Mucosa of descending colon (tissue), 3 donors: ENCODE data around the gene IL2RA. TPM values are rescaled to one million over a fixed set of nuclear protein-coding genes. Genes with fewer than 3 reads are reported as not detected.

Experiments used
- ATAC-seq: fragments of 200-7000 bp; cut with Tn5 transposase; one replicate; pipeline ENCODE4 v1.9.1; 2020; ENCODE audit warnings: mild to moderate bottlenecking, moderate library complexity
- DNase-seq, 3 donors: peaks; one replicate each; pipeline ENCODE4 v3.0.0-alpha.2; 2020
- H3K36me3 ChIP-seq: fragments of 200-600 bp; one replicate; pipeline ENCODE4 v1.8.0; 2021; ENCODE audit warnings: low read depth, mild to moderate bottlenecking
- H3K4me1 ChIP-seq: fragments of 200-600 bp; one replicate; pipeline ENCODE4 v1.8.0; 2021; ENCODE audit warnings: low read depth, mild to moderate bottlenecking
- H3K4me3 ChIP-seq: fragments of 200-600 bp; one replicate; pipeline ENCODE4 v1.8.0; 2021; ENCODE audit warnings: mild to moderate bottlenecking
- H3K9me3 ChIP-seq: fragments of 200-600 bp; one replicate; pipeline ENCODE4 v1.8.0; 2021; ENCODE audit warnings: mild to moderate bottlenecking
- intact Hi-C, 2 donors: fragments of 100-400 bp; cut with DNase I in 1 of 2; cut with micrococcal nuclease in 1 of 2; formaldehyde crosslinking; loops; one replicate each; pipeline versions ENCODE4 v1.11.0 to v1.11.1; 2022; cut with DNase I, micrococcal nuclease
- total RNA-seq, 3 donors: library from RNA; stranded (reverse); fragmentation: NEBNext Ultra II Directional in 2 of 3; extraction: Animal tissue kit (Norgen Biotek cat#: 25700) in 2 of 3; gene quantifications; one replicate each; pipeline versions ENCODE4 v1.2.1 to v1.2.4, GENCODE V29; 2021 to 2023
- TF ChIP-seq, protein P1 (sequence below): fragments of 200-600 bp; IDR thresholded peaks from one replicate; pipeline ENCODE4 v1.8.0; 2022; ENCODE audit warnings: antibody characterized with exemption, mild to moderate bottlenecking
- donor health status: DM: no; HTN: no; CAD: no; lungs with moderate emphysema.
- donor health status: DM: no; HTN: no; CAD: no.
- donor health status: DM: no; HTN: yes; CAD: no.

Gene IL2RA
- total RNA-seq, 3 donors from 2014 or later: 1.2 to 3.7 (median 2.1) TPM

- Histone ChIP-seq H3K36me3 (no peaks in the 10 kb centered on the region), H3K9me3 (no peaks in the 10 kb centered on the region), H3K4me3 (no peak overlapping the region), H3K4me1 (peaks cover 25% of the 10 kb centered on the region)
- TF ChIP-seq, protein P1, sequence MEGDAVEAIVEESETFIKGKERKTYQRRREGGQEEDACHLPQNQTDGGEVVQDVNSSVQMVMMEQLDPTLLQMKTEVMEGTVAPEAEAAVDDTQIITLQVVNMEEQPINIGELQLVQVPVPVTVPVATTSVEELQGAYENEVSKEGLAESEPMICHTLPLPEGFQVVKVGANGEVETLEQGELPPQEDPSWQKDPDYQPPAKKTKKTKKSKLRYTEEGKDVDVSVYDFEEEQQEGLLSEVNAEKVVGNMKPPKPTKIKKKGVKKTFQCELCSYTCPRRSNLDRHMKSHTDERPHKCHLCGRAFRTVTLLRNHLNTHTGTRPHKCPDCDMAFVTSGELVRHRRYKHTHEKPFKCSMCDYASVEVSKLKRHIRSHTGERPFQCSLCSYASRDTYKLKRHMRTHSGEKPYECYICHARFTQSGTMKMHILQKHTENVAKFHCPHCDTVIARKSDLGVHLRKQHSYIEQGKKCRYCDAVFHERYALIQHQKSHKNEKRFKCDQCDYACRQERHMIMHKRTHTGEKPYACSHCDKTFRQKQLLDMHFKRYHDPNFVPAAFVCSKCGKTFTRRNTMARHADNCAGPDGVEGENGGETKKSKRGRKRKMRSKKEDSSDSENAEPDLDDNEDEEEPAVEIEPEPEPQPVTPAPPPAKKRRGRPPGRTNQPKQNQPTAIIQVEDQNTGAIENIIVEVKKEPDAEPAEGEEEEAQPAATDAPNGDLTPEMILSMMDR: peak; percentile 60
- DNase-seq: peak; percentile 90 to 94 (median 94)
- intact Hi-C loops: loop anchor here in 1 of 2 donors (10.0 kb wide), 1 partner anchor 72 kb away; no protein-coding TSS in a partner anchor
- ATAC-seq: peak; percentile 74
These were observed 24.4 kb upstream of the IL2RA start for GRCh38 chr10:6086375-6087233.

DNA sequence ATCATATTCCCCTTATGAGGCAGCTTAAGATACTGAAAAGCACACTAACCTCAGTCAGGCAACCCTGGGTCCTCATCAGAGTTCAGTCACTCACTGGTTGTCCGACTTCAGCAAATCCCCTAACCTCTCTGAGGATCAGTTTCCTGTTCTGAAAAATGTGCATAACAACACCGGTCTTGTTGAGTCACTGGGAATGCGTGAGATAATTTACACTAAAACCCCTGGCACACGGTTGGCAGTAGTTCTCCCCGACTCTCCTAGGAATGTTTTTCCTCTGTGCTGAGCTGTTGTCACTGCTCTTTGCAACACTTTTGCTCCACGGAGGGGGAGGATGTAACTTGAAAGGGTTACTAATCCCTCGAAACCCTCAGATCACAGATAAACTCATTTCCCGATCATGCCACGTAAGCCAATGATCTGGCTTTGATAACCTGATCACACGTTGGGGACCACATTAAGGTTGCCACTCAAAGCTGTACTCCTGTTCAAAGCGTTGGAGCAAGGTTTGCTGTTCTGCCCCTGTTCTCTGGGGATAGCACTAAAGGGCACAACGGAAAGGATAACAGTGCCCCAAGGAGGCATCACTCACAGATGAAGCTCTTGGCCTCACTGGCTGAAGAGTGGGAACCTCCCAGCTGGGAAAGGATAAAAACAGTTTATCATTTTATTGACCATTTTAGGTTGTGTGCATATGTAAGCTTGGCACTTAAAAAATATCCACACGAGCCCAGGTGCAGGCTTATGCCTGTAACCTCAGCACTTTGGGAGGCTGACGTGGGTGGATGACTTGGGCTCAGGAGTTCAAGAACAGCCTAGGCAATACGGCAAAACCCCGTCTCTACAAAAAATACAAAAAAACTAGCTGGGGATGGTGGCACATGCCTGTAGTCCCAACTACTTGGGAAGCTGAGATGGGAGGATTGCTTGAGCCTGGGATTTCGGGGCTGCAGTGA, 21.6 kb upstream of the IL2RA start:
- no peaks in the 10 kb centered on the region for H3K9me3 ChIP-seq
- no peak for DNase-seq
- TF ChIP-seq, protein P1: no peak
- H3K36me3 ChIP-seq: no peaks in the 10 kb centered on the region
- ATAC-seq: no peak
- H3K4me3 ChIP-seq: no peak overlapping the region
- intact Hi-C loops: loop anchor here in 1 of 2 donors (10.0 kb wide), 1 partner anchor 69 kb away; no protein-coding TSS in a partner anchor
- H3K4me1 ChIP-seq: peaks cover 9% of the 10 kb centered on the region

GRCh38 chr10:6082496-6083395, 20.6 kb upstream of the IL2RA start:
- DNase-seq (no peak), ATAC-seq (no peak)
- peaks cover 5% of the 10 kb centered on the region for H3K4me1 ChIP-seq
- TF ChIP-seq, protein P1: no peak
- no peaks in the 10 kb centered on the region for H3K9me3 ChIP-seq
- intact Hi-C loops: loop anchor here in 1 of 2 donors (10.0 kb wide), 1 partner anchor 68 kb away; no protein-coding TSS in a partner anchor
- no peaks in the 10 kb centered on the region for H3K36me3 ChIP-seq
- no peak overlapping the region for H3K4me3 ChIP-seq

DNA sequence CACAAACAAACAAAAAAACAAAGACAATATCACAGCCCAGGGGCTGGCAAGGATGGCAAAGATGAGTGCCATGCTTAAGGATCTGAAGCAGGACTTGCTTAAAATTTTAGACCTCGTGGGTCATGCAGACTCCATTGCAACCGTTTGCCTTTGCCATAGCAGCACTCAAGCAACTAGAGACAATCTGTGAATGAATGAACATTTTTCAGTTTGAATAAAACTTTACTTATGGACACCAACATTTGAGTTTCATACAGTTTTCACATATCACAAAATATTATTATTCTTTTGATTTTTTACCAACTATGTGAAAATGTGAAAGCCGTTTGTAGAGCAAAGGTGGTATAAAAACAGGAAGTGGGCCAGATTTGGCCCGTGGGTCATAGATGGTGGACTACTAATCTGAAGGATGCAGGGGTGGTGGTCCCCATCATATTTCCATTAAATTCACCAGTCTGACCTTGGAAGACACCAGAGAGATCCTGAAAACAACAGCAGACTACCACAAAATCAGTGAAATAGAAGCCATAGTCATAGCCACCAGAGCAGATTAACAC, 18.3 kb upstream of the IL2RA start:
- Histone ChIP-seq H3K4me3 (no peak overlapping the region), H3K9me3 (no peaks in the 10 kb centered on the region), H3K36me3 (no peaks in the 10 kb centered on the region), H3K4me1 (no peaks in the 10 kb centered on the region)
- no peak for ATAC-seq
- intact Hi-C loops: loop anchor here in 1 of 2 donors (10.0 kb wide), 1 partner anchor 66 kb away; no protein-coding TSS in a partner anchor
- no peak for DNase-seq
- TF ChIP-seq, protein P1: no peak
